GM11168 (cell line): Measurements from ENCODE around the gene DGUOK.
"Not testable (repeated sequence)": the region's sequence is repeated elsewhere in the genome, so short reads cannot be mapped to it uniquely, and the experiment has no call there.

Experiments
- in situ Hi-C: fragments of 300-500 bp; cut with MboI; formaldehyde crosslinking; loops from one replicate; pipeline ENCODE4 v1.12.0; 2022; ENCODE audit warnings: low sequenced_read_pairs; ENCODE audit not compliant: unreplicated experiment

Gene DGUOK

DNA sequence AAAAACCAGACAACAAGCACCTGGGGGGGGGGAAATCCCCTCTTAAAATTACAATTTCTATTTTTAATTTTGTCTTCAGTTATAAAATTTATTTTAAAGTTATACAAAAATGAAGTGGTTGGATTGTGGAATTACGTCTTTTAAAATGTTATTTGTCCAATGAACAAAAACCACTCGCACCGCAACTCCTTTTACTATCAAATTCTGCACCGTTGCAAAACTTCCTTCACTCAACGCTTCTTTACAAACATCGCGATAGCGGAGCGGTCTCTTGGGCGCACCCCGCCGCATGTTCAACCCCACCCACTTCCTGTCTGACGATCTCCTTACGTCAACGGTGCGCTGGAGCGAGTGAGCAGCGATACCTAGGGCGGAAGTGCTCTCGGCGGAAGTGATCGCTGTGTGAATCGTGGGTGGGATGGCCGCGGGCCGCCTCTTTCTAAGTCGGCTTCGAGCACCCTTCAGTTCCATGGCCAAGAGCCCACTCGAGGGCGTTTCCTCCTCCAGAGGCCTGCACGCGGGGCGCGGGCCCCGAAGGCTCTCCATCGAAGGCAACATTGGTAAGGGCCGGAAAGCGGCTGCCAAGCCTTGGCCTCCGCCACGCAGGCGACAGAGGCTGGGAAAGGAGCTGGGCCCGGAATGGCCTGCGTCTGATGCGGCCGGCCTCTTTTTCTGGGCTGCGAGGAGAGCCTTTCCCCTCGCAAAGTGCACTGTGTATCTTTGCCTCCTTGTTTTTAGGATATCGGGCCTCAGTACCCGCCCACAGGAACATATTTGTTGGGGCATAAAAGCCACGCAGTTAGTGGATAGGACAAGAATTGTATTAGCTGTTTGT, at the start of gene DGUOK:
DGUOK (plus strand) TSS at position 388 of the 835 bp plus-strand sequence; CDS start at position 419, 31 bp downstream.
- in situ Hi-C loops, result no loop called here

DNA sequence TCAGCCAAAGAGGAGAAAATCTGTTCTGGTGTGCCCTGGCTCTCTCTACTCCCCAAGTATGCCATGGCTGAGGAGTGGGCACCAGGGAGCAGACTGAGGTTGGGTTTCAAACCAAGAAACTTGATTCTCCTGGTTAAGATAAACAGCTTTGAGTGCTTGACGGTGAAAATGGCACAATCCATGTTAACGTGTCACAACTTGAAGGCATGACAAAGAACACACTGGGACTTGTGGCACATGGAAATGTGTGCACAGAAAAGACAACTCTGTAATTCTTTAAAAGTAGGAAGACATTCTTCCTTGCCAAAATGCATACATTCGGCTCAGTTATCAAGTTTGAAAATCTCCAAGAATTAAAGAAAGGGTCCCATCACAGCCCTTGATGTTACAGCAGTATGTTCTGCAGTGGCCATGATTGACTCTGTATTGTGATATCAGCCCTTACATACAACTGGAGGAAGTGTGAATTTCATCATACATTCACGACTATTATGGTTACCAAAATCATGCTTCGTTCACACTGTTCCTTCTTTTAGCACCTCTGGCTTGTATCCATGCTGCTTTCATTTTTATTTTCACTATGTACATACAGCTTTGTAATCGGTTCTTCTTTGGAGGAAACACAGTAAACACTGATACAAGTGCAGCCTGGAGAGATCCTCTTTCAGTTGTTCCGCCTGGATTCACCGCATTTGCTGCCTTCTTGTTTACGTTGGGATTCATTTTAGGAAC, 49.4 kb upstream of the DGUOK start:
- in situ Hi-C loops, result no loop called here

DNA sequence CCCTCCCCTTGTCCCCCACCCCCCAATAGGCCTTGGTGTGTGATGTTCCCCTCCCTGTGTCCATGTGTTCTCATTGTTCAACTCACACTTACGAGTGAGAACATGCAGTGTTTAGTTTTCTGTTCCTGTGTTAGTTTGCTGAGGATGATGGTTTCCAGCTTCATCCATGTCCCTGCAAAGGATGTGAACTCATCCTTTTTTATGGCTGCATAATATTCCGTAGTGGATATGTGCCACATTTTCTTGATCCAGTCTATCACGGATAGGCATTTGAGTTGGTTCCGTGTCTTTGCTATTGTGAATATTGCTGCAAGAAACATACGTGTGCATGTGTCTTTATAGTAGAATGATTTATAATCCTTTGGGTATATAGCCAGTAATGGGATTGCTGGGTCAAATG, 48.7 kb upstream of the DGUOK start:
- in situ Hi-C loops, result not testable (repeated sequence)

DNA sequence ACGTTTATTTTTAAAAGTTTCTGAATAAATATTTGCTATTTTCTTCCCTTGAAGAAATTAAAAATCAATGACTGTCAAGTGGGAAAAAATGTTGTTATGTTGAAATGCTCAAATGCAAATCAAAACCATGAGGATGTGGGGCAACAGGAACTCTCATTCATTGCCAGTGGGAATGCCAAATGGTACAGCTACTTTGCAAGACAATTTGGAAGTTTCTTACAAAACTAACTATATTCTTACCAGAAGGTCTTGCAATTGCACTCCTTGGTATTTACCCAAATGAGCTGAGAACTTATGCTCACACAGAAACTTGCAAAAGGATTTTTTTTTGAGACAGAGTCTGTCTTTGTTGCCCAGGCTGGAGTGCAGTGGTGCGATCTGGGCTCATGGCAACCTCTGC, 41.3 kb upstream of the DGUOK start:
- in situ Hi-C loops, result no loop called here

DNA sequence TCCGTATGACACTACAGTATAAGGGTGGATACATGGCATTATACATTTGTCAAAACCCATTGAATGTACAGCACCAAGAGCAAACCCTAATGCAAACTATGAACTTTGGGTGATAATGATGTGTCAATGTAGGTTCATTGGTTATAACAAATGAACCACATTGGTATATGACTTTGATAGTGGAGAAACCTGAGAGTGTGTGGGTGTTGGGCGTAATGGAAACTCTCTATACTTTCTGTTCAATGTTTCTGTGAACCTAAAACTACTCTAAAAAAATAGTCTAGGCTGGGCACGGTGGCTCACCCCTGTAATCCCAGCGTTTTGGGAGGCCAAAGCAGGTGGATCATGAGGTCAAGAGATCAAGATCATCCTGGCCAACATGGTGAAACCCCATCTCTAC, 40.3 kb upstream of the DGUOK start:
- in situ Hi-C loops, result no loop called here

DNA sequence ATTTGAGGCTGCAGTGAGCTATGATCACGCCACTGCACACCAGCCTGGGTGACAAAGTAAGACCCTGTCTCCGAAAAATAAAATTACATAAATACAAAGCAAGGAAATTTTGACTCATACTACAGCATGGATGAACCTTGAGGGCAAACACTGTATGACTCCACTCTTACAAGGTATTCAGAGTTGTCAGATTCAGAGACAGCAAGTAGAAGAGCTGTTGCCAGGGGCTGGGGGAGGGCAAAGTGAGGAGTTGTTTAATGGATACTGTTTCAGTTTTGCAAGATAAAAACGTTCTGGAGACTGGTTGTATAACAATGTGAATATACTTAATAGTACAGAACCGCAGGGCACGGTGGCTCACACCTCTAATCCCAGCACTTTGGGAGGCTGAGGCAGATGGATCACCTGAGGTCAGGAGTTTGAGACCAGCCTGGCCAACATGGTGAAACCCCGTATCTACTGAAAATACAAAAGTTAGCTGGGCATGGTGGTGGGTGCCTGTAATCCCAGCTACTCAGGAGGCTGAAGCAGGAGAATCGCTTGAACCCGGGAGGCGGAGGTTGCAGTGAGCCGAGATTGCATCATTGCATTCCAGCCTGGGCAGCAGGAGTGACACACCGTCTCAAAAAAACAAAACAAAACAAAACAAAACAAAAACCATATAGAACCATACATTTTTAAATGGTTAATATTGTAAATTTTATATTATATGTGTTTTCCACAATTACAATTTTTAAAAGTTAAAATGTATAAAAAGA, 38.9 kb upstream of the DGUOK start:
- in situ Hi-C loops, result not testable (repeated sequence)

DNA sequence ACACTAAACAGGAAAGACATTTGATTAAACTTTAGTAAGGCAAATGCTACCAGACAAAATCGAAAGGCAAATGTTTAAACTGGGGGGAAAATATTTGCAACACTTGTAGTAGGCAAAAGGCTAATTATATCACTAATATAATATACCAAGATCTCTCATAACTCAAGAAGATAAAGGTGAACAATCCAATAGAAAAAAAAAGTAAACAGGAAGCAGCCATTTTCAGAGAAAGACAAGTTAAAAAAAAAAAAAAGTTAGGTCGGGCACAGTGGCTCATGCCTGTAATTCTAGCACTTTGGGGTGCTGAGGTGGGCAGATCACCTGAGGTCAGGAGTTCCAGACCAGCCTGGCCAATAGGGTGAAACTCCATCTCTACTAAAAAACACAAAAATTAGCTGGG, 38.3 kb upstream of the DGUOK start:
- in situ Hi-C loops, result no loop called here

DNA sequence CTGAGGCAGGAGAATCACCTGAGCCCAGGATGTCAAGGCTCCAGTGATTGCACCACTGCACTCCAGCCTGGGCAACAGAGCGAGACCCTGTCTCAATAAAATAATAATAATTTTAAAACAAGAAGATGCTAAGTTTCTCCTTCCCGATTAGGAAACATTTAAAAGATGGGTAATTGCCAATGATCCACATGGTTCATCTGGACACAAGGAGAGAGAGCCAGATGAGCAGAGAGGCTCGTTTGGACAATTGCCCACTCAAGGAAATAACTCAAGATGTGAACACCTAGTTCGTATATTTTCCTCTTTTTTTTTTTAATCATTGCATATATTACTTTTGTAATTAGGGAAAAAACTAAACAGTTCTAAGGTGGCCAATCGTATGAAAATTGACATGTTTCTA, 37.5 kb upstream of the DGUOK start:
- in situ Hi-C loops, result no loop called here

DNA sequence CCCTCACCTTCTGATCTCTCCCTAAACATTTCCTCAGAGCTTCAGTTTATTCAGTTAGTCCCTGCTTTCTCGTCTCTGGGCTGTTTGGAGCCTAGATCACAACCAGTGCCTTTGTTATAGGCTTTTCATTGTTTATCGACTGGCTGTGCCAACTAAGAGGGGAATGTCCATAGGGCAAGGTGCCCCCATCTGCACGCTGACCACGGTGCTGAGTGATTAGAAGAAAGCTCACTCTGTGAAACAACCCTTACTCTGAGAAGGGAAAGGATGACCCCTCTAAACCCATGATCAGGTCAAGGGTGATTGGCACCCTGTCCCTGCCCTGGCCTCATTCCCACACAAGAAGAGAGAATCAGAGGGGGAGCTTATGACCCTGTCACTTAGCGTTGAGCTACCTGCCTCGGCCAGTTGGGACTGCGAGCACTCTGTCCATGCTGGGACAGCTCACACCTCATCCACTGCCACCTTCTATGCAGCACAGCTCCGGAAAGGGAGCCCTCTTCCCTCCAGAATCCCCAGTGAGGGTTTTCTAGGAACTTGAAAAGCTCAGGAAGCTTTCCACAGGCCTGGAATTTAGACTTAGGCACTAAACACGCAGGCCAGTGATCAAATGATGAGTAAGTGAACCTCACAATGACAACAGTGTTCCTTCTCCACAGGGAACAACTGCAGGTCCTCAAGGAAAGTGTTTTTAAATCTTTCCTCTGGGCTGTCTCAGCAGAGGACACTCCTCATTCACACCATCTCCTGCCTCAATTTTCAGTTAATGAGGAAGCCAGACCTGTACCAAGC, 36.2 kb upstream of the DGUOK start:
- in situ Hi-C loops, result no loop called here

DNA sequence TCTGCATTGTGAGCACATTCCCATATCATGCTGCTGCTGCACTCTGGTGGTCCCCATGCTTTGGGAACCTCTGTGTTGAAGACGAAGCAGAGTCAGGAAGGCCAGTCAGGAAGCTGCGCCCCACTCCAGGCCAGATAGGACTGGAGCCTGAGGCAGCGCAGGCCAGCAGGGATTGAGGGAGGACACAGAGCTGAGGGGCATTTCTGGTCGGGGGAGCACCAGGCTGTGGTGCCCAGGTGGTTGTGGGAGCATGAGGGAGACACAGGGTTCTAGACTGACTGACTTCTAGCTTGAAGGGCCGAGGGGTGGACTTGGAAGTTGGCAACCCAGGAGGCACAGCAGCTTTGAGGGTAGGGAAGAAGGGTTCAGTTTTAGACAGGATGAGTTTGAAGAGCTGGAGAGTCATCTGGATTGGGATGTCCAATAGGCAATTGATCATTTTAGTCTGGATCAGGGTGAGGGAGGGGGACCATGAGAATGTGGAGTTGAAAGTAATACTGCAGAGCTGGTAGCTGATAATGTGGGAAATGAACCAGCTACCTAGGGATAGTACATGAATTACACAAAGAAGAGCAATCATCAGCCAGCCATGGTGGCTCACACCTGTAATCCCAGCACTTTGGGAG, 35.3 kb upstream of the DGUOK start:
- in situ Hi-C loops, result no loop called here

DNA sequence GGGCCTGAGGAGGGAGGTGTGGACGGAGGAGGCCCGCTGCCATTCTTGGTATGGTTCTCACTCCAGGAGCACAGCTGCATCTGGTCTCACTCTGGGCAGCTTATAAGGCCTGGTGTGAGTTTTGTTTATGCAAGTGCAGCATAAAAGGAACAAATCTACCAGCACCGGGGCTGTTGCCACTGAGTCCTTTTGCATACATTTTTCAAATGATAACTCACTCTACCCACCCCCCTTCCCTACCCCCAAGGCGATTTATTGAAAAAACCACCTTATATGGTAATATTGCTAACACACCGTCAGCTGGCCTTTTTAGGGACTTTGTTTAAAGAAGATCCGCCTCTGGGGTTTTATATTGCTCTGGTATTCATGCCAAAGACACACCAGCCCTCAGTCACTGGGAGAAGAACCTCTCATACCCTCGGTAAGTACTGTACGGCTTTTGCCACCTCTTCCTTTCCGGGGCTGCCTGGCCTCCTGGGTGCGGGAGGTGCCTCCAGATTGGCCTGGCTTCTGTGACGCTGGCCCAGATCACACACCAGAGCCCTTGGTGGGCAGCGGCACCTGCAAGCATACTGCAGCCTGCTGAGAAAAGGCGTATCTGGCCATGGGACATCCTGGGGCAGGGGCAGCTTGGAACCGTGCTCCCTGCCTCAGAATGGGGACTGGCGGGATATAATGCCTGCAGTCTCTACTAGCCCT, 33.9 kb upstream of the DGUOK start, which contains the start of gene ACTG2:
ACTG2 (plus strand) TSS at position 378 of the 699 bp plus-strand sequence. CDS start 8,304 bp downstream, outside the sequence.
- in situ Hi-C loops, result no loop called here

DNA sequence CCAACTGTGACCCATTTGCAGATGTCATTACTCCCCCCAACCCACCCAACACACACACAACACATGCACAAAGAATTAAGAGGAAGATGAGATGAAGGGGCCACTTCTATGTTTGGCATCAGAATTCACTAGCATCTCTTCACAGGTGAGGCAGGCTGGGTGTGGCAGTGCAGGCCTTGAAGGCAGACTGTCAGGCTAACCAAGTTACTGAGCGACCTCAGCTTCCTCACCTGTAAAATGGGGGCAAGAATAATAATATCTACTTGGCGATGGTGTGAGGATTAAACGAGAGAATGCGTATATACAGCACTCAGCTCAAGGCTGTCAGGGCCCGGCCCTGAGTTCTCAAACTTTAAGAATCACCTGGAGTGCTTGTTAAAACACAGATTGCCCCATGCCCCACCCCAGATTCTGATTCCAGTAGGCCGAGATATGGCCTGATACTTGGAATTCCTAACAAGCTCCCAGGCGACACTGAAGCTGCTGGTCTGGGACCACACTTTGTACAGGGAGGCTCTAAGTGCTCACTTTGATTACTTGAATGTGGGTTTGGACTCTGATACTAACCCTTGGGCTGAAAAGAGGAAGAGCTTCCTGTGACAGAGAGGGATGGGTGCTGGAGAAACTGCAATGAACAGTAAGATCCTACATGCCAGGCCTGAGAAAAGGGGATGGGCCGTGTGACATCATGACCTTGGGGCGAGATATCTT, 32.8 kb upstream of the DGUOK start:
- in situ Hi-C loops, result no loop called here

DNA sequence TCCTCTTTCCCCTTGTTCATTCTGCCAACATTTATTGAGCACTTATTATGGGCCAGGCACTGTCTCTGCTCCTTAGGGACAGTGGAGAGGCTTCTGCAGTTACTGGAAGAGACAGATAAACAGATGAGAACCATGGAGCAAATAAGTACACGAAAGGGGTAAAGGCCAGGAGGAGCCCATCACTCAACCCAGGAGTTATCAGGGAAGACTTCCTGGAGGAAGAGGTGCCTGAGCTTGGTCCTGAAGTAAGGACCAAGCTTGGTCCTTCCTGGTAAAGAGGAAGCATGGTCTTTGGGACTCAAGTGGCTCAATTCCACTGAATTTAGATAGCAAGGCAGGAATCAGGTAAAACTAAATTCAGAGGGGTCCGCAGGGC, 32.2 kb upstream of the DGUOK start:
- in situ Hi-C loops, result no loop called here

DNA sequence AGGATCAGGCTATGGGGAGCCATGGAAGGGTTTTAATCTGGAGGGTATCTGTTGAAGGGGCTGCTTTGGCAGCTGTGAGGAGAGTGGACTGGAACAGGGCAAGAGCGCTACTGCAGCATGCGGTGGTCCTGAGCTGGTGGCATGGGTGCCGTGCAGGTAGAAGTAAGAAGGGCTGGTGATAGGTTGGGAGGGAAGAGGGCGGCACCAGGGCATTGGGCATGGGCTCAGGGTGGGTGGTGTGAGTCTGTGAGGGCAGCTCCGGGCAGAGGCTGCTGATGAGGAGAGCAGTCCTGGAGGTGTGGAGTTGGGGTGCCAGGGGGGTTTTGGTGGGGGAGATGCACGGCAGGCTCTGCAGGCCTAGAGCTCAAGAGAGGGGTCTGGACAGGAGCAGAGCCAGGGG, 31.8 kb upstream of the DGUOK start:
- in situ Hi-C loops, result no loop called here

DNA sequence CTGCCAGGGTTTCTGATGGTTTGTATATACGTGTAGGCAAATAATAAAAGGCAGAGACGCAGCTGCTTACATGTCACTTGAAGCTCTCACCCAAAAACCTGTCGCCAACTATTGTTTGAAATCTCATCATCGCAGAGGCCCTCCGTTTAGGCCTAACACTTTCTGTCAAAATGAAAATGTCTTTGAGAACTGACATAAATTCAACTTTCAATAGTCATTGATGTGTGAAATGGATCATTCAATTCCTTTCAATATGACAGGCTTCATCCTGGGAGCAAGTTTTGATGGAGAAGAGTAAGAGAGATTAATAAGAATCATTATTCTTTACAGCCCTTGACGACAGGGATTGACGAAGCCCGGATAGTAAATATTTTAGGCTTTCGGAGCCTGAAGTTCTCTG, 31.2 kb upstream of the DGUOK start:
- in situ Hi-C loops, result no loop called here

DNA sequence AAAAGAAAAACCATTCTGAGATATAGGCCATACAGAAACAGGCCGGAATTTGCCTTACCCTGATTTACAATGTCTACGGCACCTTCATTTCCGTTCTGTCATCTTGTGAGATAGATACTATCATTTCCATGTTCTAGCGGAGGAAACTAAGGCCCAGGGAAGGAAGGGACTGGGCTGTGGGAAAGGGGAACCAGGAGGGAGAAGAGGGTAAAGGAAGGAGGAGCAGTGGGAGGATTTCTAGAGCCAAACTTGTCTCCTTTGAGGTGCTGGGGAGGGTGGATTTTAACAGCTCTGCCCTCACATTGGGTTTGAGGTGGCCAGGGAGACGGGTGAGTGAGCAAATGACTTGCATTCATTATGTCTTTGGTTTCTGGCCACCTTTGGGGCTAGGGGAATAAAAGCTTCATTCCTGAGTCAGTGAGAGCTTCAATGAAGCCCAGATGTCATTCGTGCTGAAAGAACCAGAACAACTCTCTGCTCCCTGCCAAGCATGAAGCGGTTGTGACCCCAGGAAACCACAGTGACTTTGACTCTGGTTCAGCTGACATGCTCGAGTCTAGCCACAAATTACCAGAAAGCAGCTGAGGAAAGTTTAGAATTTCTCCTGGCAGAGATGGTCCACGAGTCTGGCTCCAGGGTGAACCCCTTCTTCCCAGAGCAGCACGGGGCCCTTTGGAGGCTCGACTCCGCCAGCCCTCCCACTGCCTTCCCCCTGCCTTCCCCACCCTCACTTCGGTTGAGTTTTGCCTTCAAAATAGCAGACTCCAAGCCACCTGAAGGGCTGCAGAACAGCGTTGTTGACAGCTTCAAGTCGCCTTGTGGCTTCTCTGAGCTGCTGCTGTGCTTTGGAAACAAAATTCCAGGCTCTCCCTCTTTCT, 30.1 kb upstream of the DGUOK start:
- in situ Hi-C loops, result no loop called here

DNA sequence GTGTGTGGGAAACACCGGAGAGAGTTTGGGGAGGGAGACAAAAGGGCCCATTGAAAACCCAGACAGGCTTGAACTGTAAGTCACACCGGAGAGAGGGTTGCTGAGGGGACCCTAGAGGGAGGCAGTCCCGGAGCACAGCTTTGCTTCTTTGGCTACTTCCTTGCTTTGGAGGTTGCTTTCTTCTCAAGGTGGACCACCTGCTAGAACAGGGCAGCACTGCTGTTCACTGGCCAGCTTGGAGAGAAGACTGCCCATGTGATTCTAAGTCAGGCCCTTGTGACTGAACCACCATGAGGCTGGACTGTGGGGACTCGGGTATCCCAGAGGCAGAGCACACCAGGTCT, 29.5 kb upstream of the DGUOK start:
- in situ Hi-C loops, result no loop called here

DNA sequence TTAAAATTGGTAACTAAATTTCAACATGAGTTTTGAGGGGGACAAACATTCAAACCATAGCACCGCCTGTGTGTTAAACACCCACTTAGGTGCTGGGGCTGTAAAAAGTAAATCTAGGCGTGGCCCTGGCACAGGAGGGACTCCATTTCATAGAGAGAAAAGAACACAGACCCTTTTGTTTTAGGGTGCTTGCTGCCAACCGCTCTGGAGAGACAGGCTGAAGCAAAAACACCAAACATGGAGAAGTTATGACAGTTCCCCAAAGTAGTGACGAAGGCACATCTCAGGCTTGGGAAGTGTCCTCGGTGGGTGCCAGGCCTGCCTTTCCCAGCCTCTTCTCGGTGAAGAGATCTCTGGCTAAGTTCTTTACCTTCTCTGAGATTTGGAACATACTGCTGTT, 28.7 kb upstream of the DGUOK start:
- in situ Hi-C loops, result no loop called here
